Loucy (cell line): ENCODE results near the gene TRPV2.

Source experiments
- CTCF ChIP-seq: fragments of 200-600 bp; sonication (generic); conservative IDR thresholded peaks from 2 replicates; pipeline ENCODE4 v1.5.1; 2014; ENCODE audit warnings: mild to moderate bottlenecking, antibody characterized with exemption, low read length
- EZH2phosphoT487 ChIP-seq: fragments of 200-600 bp; IDR thresholded peaks from 2 replicates; pipeline ENCODE4 v1.6.1; 2018; ENCODE audit warnings: antibody characterized with exemption, mild to moderate bottlenecking, moderate library complexity, borderline replicate concordance

GRCh38 chr17:16468428-16468992, 53.1 kb downstream of the TRPV2 start:
- TF ChIP-seq CTCF (no peak), EZH2phosphoT487 (no peak)
